GM19324 (cell line): ENCODE data around the gene VDR.

ENCODE experiments used
- ATAC-seq: cut with Tn5 transposase; IDR thresholded peaks from one replicate; pipeline ENCODE4 v1.9.1; 2021; ENCODE audit warnings: mild to moderate bottlenecking, moderate library complexity; ENCODE audit not compliant: unreplicated experiment, low FRiP score

VDR gene

GRCh38 chr12:47834199-47834903 is 70.4 kb downstream of the VDR start:
- no peak for ATAC-seq

- no peak for ATAC-seq
These were observed 71.2 kb downstream of the VDR start for GRCh38 chr12:47833591-47834012.

- no peak for ATAC-seq
These were observed 72.4 kb downstream of the VDR start for GRCh38 chr12:47832263-47832933.

GRCh38 chr12:47829584-47829983 is 75.2 kb downstream of the VDR start:
- no peak for ATAC-seq

- ATAC-seq: no peak
These were observed 75.8 kb downstream of the VDR start for GRCh38 chr12:47828976-47829482.

GRCh38 chr12:47828008-47828975 is 76.5 kb downstream of the VDR start:
- no peak for ATAC-seq

GRCh38 chr12:47825173-47825639 is 79.6 kb downstream of the VDR start:
- ATAC-seq: no peak

- no peak for ATAC-seq
These were observed 80.2 kb downstream of the VDR start for GRCh38 chr12:47824635-47825034.

GRCh38 chr12:47824198-47824597 is 80.6 kb downstream of the VDR start:
- no peak for ATAC-seq

GRCh38 chr12:47823422-47824086 is 81.2 kb downstream of the VDR start:
- ATAC-seq: no peak

- ATAC-seq: no peak
These were observed 81.9 kb downstream of the VDR start for GRCh38 chr12:47822863-47823262.

GRCh38 chr12:47822401-47822800 is 82.4 kb downstream of the VDR start:
- no peak for ATAC-seq

GRCh38 chr12:47821346-47821706 is 83.5 kb downstream of the VDR start:
- ATAC-seq: no peak

GRCh38 chr12:47820631-47821345 is 84.0 kb downstream of the VDR start:
- ATAC-seq: no peak

- ATAC-seq: peak; percentile 41
These were observed 84.7 kb downstream of the VDR start, which contains the start of gene HDAC7 for GRCh38 chr12:47819896-47820630. HDAC7 (minus strand) TSS chr12:47819903; CDS start chr12:47819785, 118 bp downstream.

GRCh38 chr12:47819138-47819895 is 85.5 kb downstream of the VDR start:
- ATAC-seq: peak; percentile 48

GRCh38 chr12:47818467-47819137 is 86.2 kb downstream of the VDR start:
- no peak for ATAC-seq

- ATAC-seq: no peak
These were observed 86.8 kb downstream of the VDR start for GRCh38 chr12:47818007-47818376.
